ENCODE data around the gene F8A3.
"Not testable (repeated sequence)": the region's sequence is repeated elsewhere in the genome, so short reads cannot be mapped to it uniquely, and the experiment has no call there.

The F8A3 gene

GRCh38 chrX:155458471-155458870, at the start of gene F8A3:
F8A3 (minus strand) TSS chrX:155458620; CDS start chrX:155458600, 20 bp downstream.
- DNase-seq: not testable (repeated sequence)

GRCh38 chrX:155505296-155505695, 46.9 kb upstream of the F8A3 start:
- no peak for DNase-seq

- not testable (repeated sequence) for DNase-seq
These were observed 36.7 kb upstream of the F8A3 start for GRCh38 chrX:155495134-155495533.

- DNase-seq: not testable (repeated sequence)
These were observed 33.0 kb upstream of the F8A3 start for GRCh38 chrX:155491421-155491820.

GRCh38 chrX:155477136-155477535, 18.7 kb upstream of the F8A3 start:
- DNase-seq: not testable (repeated sequence)

- DNase-seq: not testable (repeated sequence)
These were observed 8.0 kb upstream of the F8A3 start for GRCh38 chrX:155466269-155466938.

GRCh38 chrX:155460501-155460900, 2.1 kb upstream of the F8A3 start:
- DNase-seq: not testable (repeated sequence)

GRCh38 chrX:155457761-155458447, 516 bp downstream of the F8A3 start:
- not testable (repeated sequence) for DNase-seq

- DNase-seq: no peak
These were observed 17.3 kb downstream of the F8A3 start for GRCh38 chrX:155441097-155441496.

GRCh38 chrX:155435744-155436112, 22.7 kb downstream of the F8A3 start:
- DNase-seq: no peak

- DNase-seq: no peak
These were observed 23.3 kb downstream of the F8A3 start for GRCh38 chrX:155434906-155435743.

- DNase-seq: no peak
These were observed 40.7 kb downstream of the F8A3 start for GRCh38 chrX:155417769-155418168.
